NB4 (cell line): ENCODE measurements around the gene COPS8.

ENCODE experiments used
- MAX ChIP-seq: IDR thresholded peaks from 2 replicates; pipeline ENCODE4 v1.6.1; 2011; ENCODE audit warnings: low read depth, low read length
- MYC ChIP-seq: IDR thresholded peaks from 2 replicates; pipeline ENCODE4 v1.6.1; 2011; ENCODE audit warnings: low read depth, low read length
- POLR2A ChIP-seq: IDR thresholded peaks from 2 replicates; pipeline ENCODE4 v1.6.1; 2011; ENCODE audit warnings: mild to moderate bottlenecking; ENCODE audit not compliant: insufficient read length; ENCODE audit errors: extremely low read depth
- TF ChIP-seq, protein P1 (sequence below): IDR thresholded peaks from one replicate; pipeline ENCODE4 v1.5.1; 2012; ENCODE audit warnings: low read depth, low read length

- TF ChIP-seq POLR2A = no peak
- TF ChIP-seq, protein P1, sequence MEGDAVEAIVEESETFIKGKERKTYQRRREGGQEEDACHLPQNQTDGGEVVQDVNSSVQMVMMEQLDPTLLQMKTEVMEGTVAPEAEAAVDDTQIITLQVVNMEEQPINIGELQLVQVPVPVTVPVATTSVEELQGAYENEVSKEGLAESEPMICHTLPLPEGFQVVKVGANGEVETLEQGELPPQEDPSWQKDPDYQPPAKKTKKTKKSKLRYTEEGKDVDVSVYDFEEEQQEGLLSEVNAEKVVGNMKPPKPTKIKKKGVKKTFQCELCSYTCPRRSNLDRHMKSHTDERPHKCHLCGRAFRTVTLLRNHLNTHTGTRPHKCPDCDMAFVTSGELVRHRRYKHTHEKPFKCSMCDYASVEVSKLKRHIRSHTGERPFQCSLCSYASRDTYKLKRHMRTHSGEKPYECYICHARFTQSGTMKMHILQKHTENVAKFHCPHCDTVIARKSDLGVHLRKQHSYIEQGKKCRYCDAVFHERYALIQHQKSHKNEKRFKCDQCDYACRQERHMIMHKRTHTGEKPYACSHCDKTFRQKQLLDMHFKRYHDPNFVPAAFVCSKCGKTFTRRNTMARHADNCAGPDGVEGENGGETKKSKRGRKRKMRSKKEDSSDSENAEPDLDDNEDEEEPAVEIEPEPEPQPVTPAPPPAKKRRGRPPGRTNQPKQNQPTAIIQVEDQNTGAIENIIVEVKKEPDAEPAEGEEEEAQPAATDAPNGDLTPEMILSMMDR = no peak
- TF ChIP-seq MAX = no peak
- TF ChIP-seq MYC = no peak
Observed at GRCh38 chr2:237096911-237097310, 11.2 kb downstream of the COPS8 start.
